Large intestine (tissue), 3 donors: ENCODE data around the gene NCK2. TPM values are rescaled to one million over a fixed set of nuclear protein-coding genes. Genes with fewer than 3 reads are reported as not detected.
A peak's percentile ranks its signal among the peaks of the same experiment; 100 is the strongest.

Experiments
- DNase-seq, 2 donors: peaks; one replicate each; pipeline versions ENCODE4 v3.0.0 to v3.0.0-alpha.2; 2013
- H3K27ac ChIP-seq: one replicate; pipeline ENCODE4 v1.5.1; 2013; ENCODE audit warnings: low read length
- H3K27me3 ChIP-seq: 2 replicates; pipeline ENCODE4 v1.6.1; 2013; ENCODE audit warnings: low read length; ENCODE audit not compliant: control insufficient read depth, insufficient read depth
- H3K36me3 ChIP-seq: 2 replicates; pipeline ENCODE4 v1.6.1; 2013; ENCODE audit warnings: low read length; ENCODE audit not compliant: control insufficient read depth, insufficient read depth
- H3K4me1 ChIP-seq: one replicate; pipeline ENCODE4 v1.6.1; 2013; ENCODE audit warnings: low read length; ENCODE audit not compliant: control insufficient read depth, insufficient read depth
- H3K4me3 ChIP-seq: one replicate; pipeline ENCODE4 v1.5.1; 2013; ENCODE audit warnings: low read length
- H3K9me3 ChIP-seq: one replicate; pipeline ENCODE4 v1.6.1; 2013; ENCODE audit warnings: mild to moderate bottlenecking, low read depth, low read length, moderate library complexity; ENCODE audit not compliant: control insufficient read depth
- WGBS: methylation state at CpG from one replicate; pipeline ENCODE4 v1.1.5; 2013; ENCODE audit warnings: low lambda C conversion rate; ENCODE audit not compliant: insufficient coverage; 5-methylcytosine and 5-hydroxymethylcytosine counted together
- polyA plus RNA-seq: library from polyadenylated mRNA; unstranded; fragments of 120-200 nt; gene quantifications from one replicate; pipeline ENCODE4 v1.2.1, GENCODE V29; 2013

The NCK2 gene
- polyA plus RNA-seq, 1 donor = 58.9 TPM

DNA sequence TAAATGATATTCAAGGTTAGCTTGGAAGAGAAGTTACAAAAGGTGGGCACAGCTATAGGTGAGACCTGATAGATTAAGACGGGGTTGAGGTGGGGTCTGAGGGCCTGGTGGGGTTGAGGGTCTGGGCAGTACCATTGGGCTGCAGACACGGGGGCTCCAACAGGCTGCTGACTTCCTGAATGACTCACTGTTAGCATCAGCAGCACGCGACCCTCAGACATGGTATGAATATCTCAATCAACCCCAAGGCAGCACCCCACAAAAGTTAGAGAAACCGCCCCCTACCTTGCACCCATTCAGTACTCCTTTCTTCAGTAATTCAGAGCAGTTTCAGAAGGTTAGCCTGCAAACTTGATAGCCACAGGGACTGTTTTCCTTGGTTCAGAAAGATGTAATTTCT is 10.8 kb upstream of the NCK2 start:
- Histone ChIP-seq H3K4me3 (no peak overlapping the region), H3K9me3 (no peaks in the 10 kb centered on the region), H3K27me3 (no peaks in the 10 kb centered on the region), H3K27ac (no peak overlapping the region), H3K4me1 (peaks cover 13% of the 10 kb centered on the region), H3K36me3 (no peaks in the 10 kb centered on the region)
- no CpG with 5 or more reads among the region's 5 CpGs for WGBS
- DNase-seq = no peak

DNA sequence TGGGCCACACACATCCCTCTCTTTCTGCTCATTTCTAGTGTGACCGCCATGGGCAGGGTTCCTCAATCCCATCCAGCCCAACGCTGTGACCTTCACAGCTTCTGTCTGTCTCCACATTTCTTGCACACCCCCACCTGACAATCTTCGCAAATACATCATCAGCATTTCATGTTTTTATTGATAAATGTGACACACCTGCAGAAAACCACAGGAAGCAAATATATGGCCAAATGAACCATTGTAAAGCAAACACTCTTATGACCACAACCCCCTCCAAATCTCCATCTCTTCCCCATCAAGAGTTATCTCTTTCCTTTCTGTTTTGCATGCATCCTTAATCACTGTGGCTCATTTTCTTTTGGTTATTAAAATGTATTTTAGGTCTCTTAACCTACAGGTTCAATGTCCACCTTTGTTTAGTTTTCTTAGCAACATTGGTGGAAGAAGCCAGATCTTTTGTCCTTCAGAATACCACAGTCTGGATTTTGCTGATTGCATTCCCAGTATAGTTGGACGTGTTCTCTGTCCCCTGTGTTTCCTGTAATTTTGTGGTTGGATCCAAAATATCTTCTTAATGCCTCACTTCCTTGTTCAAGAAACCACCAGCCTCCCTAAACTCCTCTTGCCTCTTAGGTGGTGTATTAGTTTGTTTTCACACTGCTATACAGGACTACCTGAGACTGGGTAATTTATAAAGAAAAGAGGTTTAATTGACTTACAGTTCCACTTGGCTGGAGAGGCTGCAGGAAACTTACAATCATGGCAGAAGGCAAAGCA is 9.8 kb upstream of the NCK2 start:
- H3K27ac ChIP-seq = no peak overlapping the region
- no peaks in the 10 kb centered on the region for H3K9me3 ChIP-seq
- WGBS = no CpG with 5 or more reads among the region's 4 CpGs
- DNase-seq = no peak
- H3K27me3 ChIP-seq = no peaks in the 10 kb centered on the region
- H3K36me3 ChIP-seq = no peaks in the 10 kb centered on the region
- H3K4me1 ChIP-seq = peaks cover 13% of the 10 kb centered on the region
- H3K4me3 ChIP-seq = no peak overlapping the region

DNA sequence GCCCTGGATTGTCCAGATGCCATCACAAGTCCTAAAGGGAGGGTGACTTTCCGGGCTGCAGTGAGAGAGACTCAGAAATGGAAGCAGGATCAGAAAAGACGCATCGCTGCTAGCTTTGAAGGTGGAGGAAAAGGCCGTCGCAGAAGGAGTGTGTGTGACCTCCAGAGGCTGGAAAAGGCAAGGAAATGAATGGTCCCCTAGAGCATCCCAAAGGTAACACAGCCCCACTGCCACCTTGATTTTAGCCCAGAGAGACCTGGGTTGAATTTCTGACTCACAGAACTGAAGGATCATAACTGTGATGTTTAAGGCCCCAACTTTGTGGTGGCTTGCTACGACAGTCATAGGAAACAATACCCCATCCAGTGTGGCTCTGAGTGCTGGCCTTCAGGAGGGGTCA is 8.6 kb upstream of the NCK2 start:
- H3K9me3 ChIP-seq = no peaks in the 10 kb centered on the region
- no peaks in the 10 kb centered on the region for H3K27me3 ChIP-seq
- no peak overlapping the region for H3K4me3 ChIP-seq
- no peaks in the 10 kb centered on the region for H3K36me3 ChIP-seq
- DNase-seq = no peak
- WGBS = 83% methylated on average over 1 of the region's 6 CpGs
- H3K27ac ChIP-seq = no peak overlapping the region
- peaks cover 5% of the 10 kb centered on the region for H3K4me1 ChIP-seq

DNA sequence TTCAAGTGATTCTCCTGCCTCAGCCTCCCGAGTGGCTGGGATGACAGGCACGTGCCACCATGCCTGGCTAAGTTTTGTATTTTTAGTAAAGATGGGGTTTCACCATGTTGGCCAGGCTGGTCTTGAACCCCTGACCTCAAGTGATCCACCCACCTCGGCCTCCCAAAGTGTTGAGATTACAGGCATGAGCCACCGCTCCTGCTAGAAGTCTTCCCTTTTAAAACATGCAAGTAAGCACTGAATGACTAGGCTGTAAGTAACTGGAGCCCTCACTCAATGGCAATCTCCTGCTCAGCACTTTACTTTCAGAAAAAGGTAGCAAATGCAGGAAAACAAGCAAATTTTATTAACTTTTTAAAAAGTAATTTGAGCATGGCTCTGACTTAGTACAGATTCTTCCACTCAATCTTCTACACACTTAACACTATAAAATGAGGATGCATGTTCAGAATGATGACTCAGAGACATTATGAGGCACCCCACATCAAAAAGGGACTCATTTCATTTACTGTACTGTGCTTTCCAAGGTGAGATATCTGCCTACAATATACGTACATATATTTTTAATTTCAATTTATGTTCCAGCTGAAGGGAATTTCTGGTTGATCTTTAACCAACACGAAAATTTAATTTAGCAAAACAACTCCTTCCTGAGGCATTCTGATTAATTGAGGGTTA is 6.6 kb upstream of the NCK2 start:
- H3K4me3 ChIP-seq = no peak overlapping the region
- H3K9me3 ChIP-seq = no peaks in the 10 kb centered on the region
- no peaks in the 10 kb centered on the region for H3K4me1 ChIP-seq
- no peak overlapping the region for H3K27ac ChIP-seq
- no peaks in the 10 kb centered on the region for H3K27me3 ChIP-seq
- DNase-seq = no peak
- no CpG with 5 or more reads among the region's 6 CpGs for WGBS
- no peaks in the 10 kb centered on the region for H3K36me3 ChIP-seq

DNA sequence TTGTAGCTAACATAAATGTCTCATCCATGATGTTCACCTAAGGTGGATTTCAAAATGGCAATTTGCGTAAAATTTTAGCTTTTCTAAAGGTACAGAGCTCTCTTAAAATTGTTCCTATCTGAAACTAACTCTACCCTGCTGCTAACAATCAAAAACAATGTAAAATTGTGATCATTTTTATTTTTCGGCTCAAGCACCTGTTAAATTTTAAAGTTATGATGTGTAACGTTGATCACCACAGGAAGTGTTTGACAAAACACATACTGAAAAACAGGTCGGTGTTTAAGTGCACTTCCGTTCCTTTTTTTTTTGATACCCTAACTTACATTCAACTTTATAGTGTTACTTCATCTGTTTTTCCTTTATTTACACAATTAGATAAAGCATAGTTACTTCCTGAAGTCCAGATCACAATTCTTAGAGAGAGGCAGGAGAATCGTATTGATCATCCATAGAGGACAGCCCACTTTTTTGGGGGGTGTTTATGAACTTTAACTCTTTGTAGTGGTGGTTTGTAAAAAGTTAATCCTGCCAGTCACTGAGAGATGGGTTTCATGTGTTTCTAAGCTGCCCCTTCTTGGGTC is 6.0 kb upstream of the NCK2 start:
- Histone ChIP-seq H3K9me3 (no peaks in the 10 kb centered on the region), H3K4me1 (no peaks in the 10 kb centered on the region), H3K27ac (no peak overlapping the region), H3K27me3 (no peaks in the 10 kb centered on the region), H3K36me3 (no peaks in the 10 kb centered on the region), H3K4me3 (no peak overlapping the region)
- 88% methylated on average over 4 of the region's 6 CpGs for WGBS
- no peak for DNase-seq

DNA sequence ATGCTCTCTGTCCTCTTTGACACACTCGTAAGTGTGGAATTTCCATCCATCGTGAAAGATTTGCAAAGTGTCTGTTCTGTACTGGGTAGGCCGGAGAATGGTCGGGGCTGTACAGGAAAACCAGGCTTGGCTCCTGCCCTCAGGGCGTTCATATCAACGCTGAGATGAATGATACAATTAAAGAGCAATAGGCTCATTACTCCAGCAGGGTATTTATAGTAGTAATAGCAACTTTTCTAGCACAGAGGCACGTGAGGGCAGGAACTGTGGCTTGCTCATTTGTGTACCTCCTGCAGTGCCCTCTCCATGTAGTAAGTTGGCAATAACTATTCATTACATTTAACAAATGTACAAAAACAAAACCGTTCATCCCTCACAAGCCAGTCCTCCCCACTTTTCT is 5.3 kb upstream of the NCK2 start:
- 70% methylated on average over 1 of the region's 8 CpGs for WGBS
- Histone ChIP-seq H3K4me1 (peaks cover 3% of the 10 kb centered on the region), H3K27ac (no peak overlapping the region), H3K27me3 (no peaks in the 10 kb centered on the region), H3K36me3 (no peaks in the 10 kb centered on the region), H3K4me3 (no peak overlapping the region), H3K9me3 (no peaks in the 10 kb centered on the region)
- no peak for DNase-seq

DNA sequence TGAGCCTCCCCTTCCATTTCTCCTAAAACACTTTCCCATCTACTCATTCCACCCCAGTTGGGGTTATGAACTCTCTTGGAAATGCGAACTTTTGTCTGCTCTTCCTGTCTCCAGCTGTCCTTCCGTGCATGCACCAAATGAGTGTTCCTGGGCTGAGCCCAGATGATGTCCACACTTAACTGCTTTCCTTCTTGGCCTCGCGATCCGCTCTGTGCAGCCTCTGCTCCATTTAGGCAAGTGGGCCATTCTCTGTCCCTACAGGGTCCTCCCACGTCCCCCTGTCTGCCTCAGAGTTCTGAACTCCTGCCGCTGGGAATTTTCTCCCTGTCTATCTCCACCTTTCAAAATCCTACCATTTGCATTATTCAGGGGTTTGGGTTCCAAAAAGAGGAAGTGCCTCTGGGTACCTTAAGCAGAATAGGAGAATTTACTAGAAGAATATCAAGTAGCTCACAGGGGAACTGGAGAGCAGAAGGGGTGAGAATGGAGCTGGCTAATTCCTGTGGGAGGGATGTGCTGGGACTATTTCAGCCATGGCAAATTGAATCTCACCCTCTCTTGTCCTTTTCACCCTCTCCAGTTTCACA is 4.7 kb upstream of the NCK2 start:
- Histone ChIP-seq H3K36me3 (no peaks in the 10 kb centered on the region), H3K9me3 (no peaks in the 10 kb centered on the region), H3K4me1 (peaks cover 3% of the 10 kb centered on the region), H3K27me3 (no peaks in the 10 kb centered on the region), H3K27ac (no peak overlapping the region), H3K4me3 (no peak overlapping the region)
- DNase-seq = no peak
- WGBS = 80% methylated on average over 1 of the region's 7 CpGs

DNA sequence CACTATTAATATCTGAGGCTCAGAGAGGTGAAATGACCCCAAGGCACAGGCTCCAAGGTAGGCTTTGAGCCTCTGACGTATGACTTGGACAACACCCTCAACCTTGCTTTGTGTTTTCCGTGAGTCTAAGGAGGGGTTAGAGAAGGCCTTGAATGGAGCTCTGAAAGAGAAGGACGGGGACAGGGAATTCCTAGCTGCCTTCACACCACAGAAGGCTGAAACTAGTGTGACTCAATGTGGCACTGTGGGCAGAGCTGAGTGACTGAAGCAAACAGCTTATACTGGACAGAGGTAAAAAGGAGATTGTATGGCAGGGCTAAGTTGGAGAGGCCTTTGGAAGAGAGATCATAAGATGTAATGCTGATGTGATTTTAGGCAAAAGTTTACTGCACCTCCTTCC is 3.5 kb upstream of the NCK2 start:
- H3K27ac ChIP-seq = no peak overlapping the region
- no peaks in the 10 kb centered on the region for H3K36me3 ChIP-seq
- no peaks in the 10 kb centered on the region for H3K9me3 ChIP-seq
- H3K4me3 ChIP-seq = no peak overlapping the region
- 92% methylated on average over 2 of the region's 3 CpGs for WGBS
- no peaks in the 10 kb centered on the region for H3K27me3 ChIP-seq
- H3K4me1 ChIP-seq = peaks cover 3% of the 10 kb centered on the region
- no peak for DNase-seq

DNA sequence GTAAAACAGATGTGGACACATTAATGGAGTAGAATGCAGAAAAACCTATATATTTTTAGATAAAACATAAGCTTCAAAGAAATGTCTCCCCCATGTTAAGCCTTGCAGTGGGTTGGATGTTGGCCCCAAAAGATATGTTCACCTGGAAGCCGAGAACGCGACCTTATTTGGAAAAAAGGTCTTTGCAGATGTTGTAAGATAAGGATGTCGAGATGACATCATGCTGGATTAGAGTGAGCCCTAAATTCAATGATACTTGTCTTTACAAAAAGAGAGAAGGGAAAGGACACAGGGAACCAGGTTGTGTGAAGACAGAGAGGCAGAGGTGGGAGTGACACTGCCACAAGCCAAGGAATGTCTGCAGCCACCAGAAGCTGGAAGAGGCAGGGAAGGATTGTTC is 3.1 kb upstream of the NCK2 start:
- no peaks in the 10 kb centered on the region for H3K9me3 ChIP-seq
- H3K4me1 ChIP-seq = peaks cover 6% of the 10 kb centered on the region
- no peaks in the 10 kb centered on the region for H3K27me3 ChIP-seq
- DNase-seq = no peak
- WGBS = no CpG with 5 or more reads among the region's 4 CpGs
- H3K36me3 ChIP-seq = no peaks in the 10 kb centered on the region
- no peak overlapping the region for H3K27ac ChIP-seq
- H3K4me3 ChIP-seq = no peak overlapping the region

DNA sequence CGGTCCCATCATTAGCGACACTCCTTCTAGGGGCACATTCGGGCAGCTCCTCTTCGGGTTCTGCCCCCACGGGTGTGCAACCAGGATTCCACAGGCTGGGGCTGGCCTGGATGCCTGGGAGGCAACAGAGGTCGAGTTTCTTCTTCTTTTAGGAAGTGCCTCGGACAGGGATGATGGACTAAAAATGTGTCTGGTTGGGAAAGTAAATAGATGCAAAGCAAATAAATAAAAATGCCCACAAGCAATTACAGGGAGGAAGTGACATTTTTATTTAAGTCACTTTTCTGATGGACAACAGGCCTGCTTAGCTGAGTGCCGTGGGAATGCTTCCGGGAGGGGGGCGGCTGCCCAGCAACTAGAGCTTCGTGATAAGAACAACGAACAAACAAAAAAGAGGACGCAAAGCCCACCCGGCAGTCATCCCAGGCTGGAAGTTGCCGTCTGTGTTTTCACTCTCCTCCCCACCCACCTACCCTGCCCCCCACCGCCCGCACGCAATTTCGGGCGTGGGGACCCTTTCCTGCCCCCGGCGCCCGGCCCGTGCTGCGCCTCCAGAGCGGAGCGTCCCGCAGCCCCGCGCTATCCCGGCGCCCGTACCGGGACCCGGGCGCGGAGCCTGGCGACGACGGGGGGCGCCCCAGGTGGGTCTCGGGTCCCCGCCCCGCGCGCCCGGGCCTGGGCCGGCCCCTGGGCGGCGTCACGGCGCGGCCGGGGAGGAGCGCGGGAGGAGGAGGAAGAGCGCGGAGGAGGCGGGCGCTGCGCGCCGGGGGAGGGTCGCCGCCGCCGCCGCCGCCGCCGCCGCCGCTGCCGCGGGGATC is 412 bp upstream of the NCK2 start:
- Histone ChIP-seq H3K27ac (peak overlapping the region; percentile 73), H3K27me3 (no peaks in the 10 kb centered on the region)
- WGBS = no CpG with 5 or more reads among the region's 75 CpGs

More for the DNA sequence above, 412 bp upstream of the NCK2 start:
- no peaks in the 10 kb centered on the region for H3K9me3 ChIP-seq
- peaks cover 27% of the 10 kb centered on the region for H3K4me1 ChIP-seq
- peak; percentile 58 to 79 for DNase-seq
- peaks cover 11% of the 10 kb centered on the region for H3K36me3 ChIP-seq
- H3K4me3 ChIP-seq = peak overlapping the region; percentile 45
